Measurements from ENCODE around the gene DNAH14.

DNAH14 gene

GRCh38 chr1:225250432-225250831 is 321.0 kb downstream of the DNAH14 start:
- H3K9ac ChIP-seq (ENCODE audit: low read length), result no peak overlapping the region
- H3K27me3 ChIP-seq (ENCODE audit: control insufficient read depth, insufficient read depth, low read length), result no peaks in the 10 kb centered on the region
- H3K9me3 ChIP-seq (ENCODE audit: control insufficient read depth, insufficient read depth, low read depth, low read length), result no peaks in the 10 kb centered on the region
- H3K27ac ChIP-seq (ENCODE audit: low read depth, low read length), result no peak overlapping the region
- H3K36me3 ChIP-seq (ENCODE audit: control insufficient read depth, insufficient read depth, low read length), result no peaks in the 10 kb centered on the region
- no peak overlapping the region for H3K4me3 ChIP-seq (ENCODE audit: low read depth, low read length)
- no peaks in the 10 kb centered on the region for H3K4me1 ChIP-seq (ENCODE audit: control insufficient read depth, insufficient read depth, low read length)

DNA sequence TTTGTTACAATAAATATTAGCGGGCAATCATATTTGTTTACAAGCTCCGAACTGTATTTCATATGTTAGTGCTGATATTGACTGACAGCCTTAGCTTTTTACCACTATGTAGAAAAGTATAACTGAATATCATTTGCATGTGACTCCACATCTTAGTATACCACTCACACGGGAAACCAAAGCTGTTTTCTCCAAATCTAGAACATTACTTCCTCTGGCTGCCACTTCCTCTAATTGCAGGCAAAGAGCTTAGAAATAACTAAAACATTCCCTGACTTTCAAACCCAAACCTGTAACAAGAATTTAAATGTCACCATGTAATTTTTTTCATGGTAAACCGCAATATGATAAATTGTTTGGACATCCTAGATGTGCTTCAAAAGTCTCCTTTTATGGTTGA is 323.7 kb downstream of the DNAH14 start:
- no peaks in the 10 kb centered on the region for H3K27me3 ChIP-seq (ENCODE audit: control insufficient read depth, insufficient read depth, low read length)
- H3K4me1 ChIP-seq (ENCODE audit: control insufficient read depth, insufficient read depth, low read length), result no peaks in the 10 kb centered on the region
- no peak overlapping the region for H3K4me3 ChIP-seq (ENCODE audit: low read depth, low read length)
- H3K9ac ChIP-seq (ENCODE audit: low read length), result no peak overlapping the region
- H3K9me3 ChIP-seq (ENCODE audit: control insufficient read depth, insufficient read depth, low read depth, low read length), result no peaks in the 10 kb centered on the region
- H3K27ac ChIP-seq (ENCODE audit: low read depth, low read length), result no peak overlapping the region
- no peaks in the 10 kb centered on the region for H3K36me3 ChIP-seq (ENCODE audit: control insufficient read depth, insufficient read depth, low read length)

DNA sequence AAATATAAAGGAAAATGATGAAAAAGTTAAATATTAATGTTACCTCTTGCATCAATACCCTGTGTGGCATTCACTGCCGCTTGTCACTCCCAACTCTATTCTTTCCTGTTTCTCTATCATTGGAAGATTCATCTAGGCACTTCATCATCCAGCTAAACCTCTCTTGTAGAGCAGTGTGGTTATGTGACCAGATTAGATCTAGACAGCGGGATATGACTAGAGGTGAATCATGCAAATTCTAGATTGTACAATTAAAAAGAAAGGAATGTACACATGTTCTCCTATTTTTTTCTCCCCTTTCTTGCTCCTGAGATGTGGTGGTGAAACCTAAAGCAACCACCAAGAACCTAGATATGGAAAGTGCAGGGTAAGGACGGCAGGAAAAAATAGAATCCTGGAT is 324.3 kb downstream of the DNAH14 start:
- Histone ChIP-seq H3K27me3 (ENCODE audit: control insufficient read depth, insufficient read depth, low read length) (no peaks in the 10 kb centered on the region), H3K9ac (ENCODE audit: low read length) (no peak overlapping the region), H3K4me3 (ENCODE audit: low read depth, low read length) (no peak overlapping the region), H3K9me3 (ENCODE audit: control insufficient read depth, insufficient read depth, low read depth, low read length) (no peaks in the 10 kb centered on the region), H3K27ac (ENCODE audit: low read depth, low read length) (no peak overlapping the region), H3K36me3 (ENCODE audit: control insufficient read depth, insufficient read depth, low read length) (no peaks in the 10 kb centered on the region), H3K4me1 (ENCODE audit: control insufficient read depth, insufficient read depth, low read length) (no peaks in the 10 kb centered on the region)

GRCh38 chr1:225254676-225255075 is 325.2 kb downstream of the DNAH14 start:
- no peak overlapping the region for H3K9ac ChIP-seq (ENCODE audit: low read length)
- H3K27ac ChIP-seq (ENCODE audit: low read depth, low read length), result no peak overlapping the region
- H3K27me3 ChIP-seq (ENCODE audit: control insufficient read depth, insufficient read depth, low read length), result no peaks in the 10 kb centered on the region
- H3K36me3 ChIP-seq (ENCODE audit: control insufficient read depth, insufficient read depth, low read length), result no peaks in the 10 kb centered on the region
- H3K4me3 ChIP-seq (ENCODE audit: low read depth, low read length), result no peak overlapping the region
- no peaks in the 10 kb centered on the region for H3K9me3 ChIP-seq (ENCODE audit: control insufficient read depth, insufficient read depth, low read depth, low read length)
- H3K4me1 ChIP-seq (ENCODE audit: control insufficient read depth, insufficient read depth, low read length), result no peaks in the 10 kb centered on the region

DNA sequence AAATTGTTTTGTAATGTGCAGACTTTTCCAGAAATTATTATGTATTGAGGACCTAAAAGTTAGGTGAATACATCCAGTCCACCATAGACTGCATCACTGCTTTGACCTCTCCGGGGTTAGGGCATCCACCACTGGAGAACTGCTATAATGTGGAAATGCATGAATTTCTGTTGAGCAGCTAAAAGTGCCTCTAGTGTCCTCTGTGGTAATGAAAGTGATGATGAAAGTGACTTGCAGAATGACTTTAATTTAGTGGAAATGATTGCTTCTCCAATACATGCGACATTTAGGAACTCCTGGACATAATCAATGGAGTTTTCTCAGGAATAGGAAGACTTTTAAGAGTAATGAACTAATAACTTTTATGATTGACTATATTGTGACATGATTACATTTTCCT is 327.6 kb downstream of the DNAH14 start:
- no peaks in the 10 kb centered on the region for H3K9me3 ChIP-seq (ENCODE audit: control insufficient read depth, insufficient read depth, low read depth, low read length)
- H3K4me1 ChIP-seq (ENCODE audit: control insufficient read depth, insufficient read depth, low read length), result no peaks in the 10 kb centered on the region
- H3K36me3 ChIP-seq (ENCODE audit: control insufficient read depth, insufficient read depth, low read length), result no peaks in the 10 kb centered on the region
- H3K27me3 ChIP-seq (ENCODE audit: control insufficient read depth, insufficient read depth, low read length), result no peaks in the 10 kb centered on the region
- H3K4me3 ChIP-seq (ENCODE audit: low read depth, low read length), result no peak overlapping the region
- H3K9ac ChIP-seq (ENCODE audit: low read length), result no peak overlapping the region
- H3K27ac ChIP-seq (ENCODE audit: low read depth, low read length), result no peak overlapping the region

- Histone ChIP-seq H3K9ac (ENCODE audit: low read length) (no peak overlapping the region), H3K9me3 (ENCODE audit: control insufficient read depth, insufficient read depth, low read depth, low read length) (no peaks in the 10 kb centered on the region), H3K27ac (ENCODE audit: low read depth, low read length) (no peak overlapping the region), H3K4me1 (ENCODE audit: control insufficient read depth, insufficient read depth, low read length) (no peaks in the 10 kb centered on the region), H3K27me3 (ENCODE audit: control insufficient read depth, insufficient read depth, low read length) (no peaks in the 10 kb centered on the region), H3K4me3 (ENCODE audit: low read depth, low read length) (no peak overlapping the region), H3K36me3 (ENCODE audit: control insufficient read depth, insufficient read depth, low read length) (no peaks in the 10 kb centered on the region)
Measured at GRCh38 chr1:225258811-225259210, 329.3 kb downstream of the DNAH14 start.

GRCh38 chr1:225259542-225259941 is 330.1 kb downstream of the DNAH14 start:
- Histone ChIP-seq H3K4me3 (ENCODE audit: low read depth, low read length) (no peak overlapping the region), H3K27ac (ENCODE audit: low read depth, low read length) (no peak overlapping the region), H3K9ac (ENCODE audit: low read length) (no peak overlapping the region), H3K9me3 (ENCODE audit: control insufficient read depth, insufficient read depth, low read depth, low read length) (no peaks in the 10 kb centered on the region), H3K36me3 (ENCODE audit: control insufficient read depth, insufficient read depth, low read length) (no peaks in the 10 kb centered on the region), H3K4me1 (ENCODE audit: control insufficient read depth, insufficient read depth, low read length) (no peaks in the 10 kb centered on the region), H3K27me3 (ENCODE audit: control insufficient read depth, insufficient read depth, low read length) (no peaks in the 10 kb centered on the region)

DNA sequence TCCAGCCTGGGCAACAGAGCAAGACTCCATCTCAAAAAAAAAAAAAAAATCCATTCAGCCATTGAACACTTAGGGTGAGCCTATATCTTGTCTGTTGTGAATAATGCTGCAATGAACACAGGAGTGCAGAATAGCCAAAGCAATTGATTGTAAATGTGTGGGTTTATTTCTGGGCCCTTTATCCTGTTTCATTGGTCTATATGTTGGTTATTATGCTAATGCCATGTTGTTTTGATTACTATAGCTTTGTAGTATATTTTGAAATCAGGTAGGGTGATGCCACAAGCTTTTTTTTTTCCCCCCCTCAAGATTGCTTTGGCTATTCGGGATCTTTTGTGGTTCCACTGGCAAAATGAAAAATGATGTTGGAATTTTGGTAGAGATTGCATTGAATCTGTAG is 330.8 kb downstream of the DNAH14 start:
- H3K4me3 ChIP-seq (ENCODE audit: low read depth, low read length), result no peak overlapping the region
- no peaks in the 10 kb centered on the region for H3K27me3 ChIP-seq (ENCODE audit: control insufficient read depth, insufficient read depth, low read length)
- no peak overlapping the region for H3K9ac ChIP-seq (ENCODE audit: low read length)
- no peaks in the 10 kb centered on the region for H3K36me3 ChIP-seq (ENCODE audit: control insufficient read depth, insufficient read depth, low read length)
- no peaks in the 10 kb centered on the region for H3K4me1 ChIP-seq (ENCODE audit: control insufficient read depth, insufficient read depth, low read length)
- H3K9me3 ChIP-seq (ENCODE audit: control insufficient read depth, insufficient read depth, low read depth, low read length), result no peaks in the 10 kb centered on the region
- no peak overlapping the region for H3K27ac ChIP-seq (ENCODE audit: low read depth, low read length)

DNA sequence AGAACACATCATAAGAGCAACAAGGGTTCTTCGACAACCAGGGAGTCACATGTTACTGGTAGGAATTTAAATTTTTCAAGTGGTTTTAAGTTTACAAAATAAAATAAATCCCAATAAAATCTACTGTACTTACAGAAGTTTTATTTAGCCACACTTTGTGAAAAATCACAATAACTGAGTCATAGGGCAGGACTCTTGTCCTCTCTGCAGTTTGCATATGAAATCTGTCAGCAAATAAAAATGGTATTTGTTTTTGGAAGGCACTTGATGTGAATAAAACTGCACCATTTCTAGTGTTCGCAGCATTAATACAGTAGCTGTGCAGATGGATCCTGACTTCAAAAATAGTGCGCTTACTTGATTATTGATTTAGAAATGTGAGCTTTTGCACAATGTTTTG is 348.0 kb downstream of the DNAH14 start:
- peaks cover 3% of the 10 kb centered on the region; the same call in 1 of the 2 replicates for H3K9me3 ChIP-seq (ENCODE audit: control insufficient read depth, insufficient read depth, low read depth, low read length)

GRCh38 chr1:225280563-225280962 is 351.1 kb downstream of the DNAH14 start:
- no peaks in the 10 kb centered on the region for H3K27me3 ChIP-seq (ENCODE audit: control insufficient read depth, insufficient read depth, low read length)
- H3K27ac ChIP-seq (ENCODE audit: low read depth, low read length), result no peak overlapping the region
- no peaks in the 10 kb centered on the region for H3K4me1 ChIP-seq (ENCODE audit: control insufficient read depth, insufficient read depth, low read length)
- H3K4me3 ChIP-seq (ENCODE audit: low read depth, low read length), result no peak overlapping the region
- no peak overlapping the region for H3K9ac ChIP-seq (ENCODE audit: low read length)
- H3K36me3 ChIP-seq (ENCODE audit: control insufficient read depth, insufficient read depth, low read length), result no peaks in the 10 kb centered on the region
- peaks cover 3% of the 10 kb centered on the region; the same call in 1 of the 2 replicates for H3K9me3 ChIP-seq (ENCODE audit: control insufficient read depth, insufficient read depth, low read depth, low read length)

More for the DNA sequence above, 348.0 kb downstream of the DNAH14 start:
- no peak overlapping the region for H3K27ac ChIP-seq (ENCODE audit: low read depth, low read length)
- no peak overlapping the region for H3K9ac ChIP-seq (ENCODE audit: low read length)
- H3K27me3 ChIP-seq (ENCODE audit: control insufficient read depth, insufficient read depth, low read length), result no peaks in the 10 kb centered on the region
- H3K4me1 ChIP-seq (ENCODE audit: control insufficient read depth, insufficient read depth, low read length), result no peaks in the 10 kb centered on the region
- H3K4me3 ChIP-seq (ENCODE audit: low read depth, low read length), result no peak overlapping the region
- no peaks in the 10 kb centered on the region for H3K36me3 ChIP-seq (ENCODE audit: control insufficient read depth, insufficient read depth, low read length)

DNA sequence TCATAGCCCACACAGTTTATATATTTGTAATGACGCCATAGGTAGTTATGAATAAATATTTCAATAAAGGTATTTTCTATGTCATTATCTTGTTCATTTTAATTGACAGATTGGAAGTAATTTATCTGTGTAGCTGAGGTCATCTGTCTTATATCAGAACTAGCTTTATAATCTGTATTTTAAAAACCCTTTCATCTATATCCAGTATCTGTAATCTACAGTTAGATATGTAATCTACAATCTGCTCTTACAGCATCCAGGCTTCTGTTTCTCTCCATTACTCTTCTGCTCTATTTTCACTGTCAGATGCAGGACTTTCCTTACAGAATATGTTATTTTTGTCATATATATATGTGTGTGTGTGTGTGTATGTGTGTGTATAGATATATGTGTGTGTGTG is 360.8 kb downstream of the DNAH14 start:
- H3K4me3 ChIP-seq (ENCODE audit: low read depth, low read length), result no peak overlapping the region
- no peaks in the 10 kb centered on the region for H3K27me3 ChIP-seq (ENCODE audit: control insufficient read depth, insufficient read depth, low read length)
- H3K4me1 ChIP-seq (ENCODE audit: control insufficient read depth, insufficient read depth, low read length), result no peaks in the 10 kb centered on the region
- no peak overlapping the region for H3K9ac ChIP-seq (ENCODE audit: low read length)
- H3K27ac ChIP-seq (ENCODE audit: low read depth, low read length), result no peak overlapping the region
- peaks cover 5% of the 10 kb centered on the region; the same call in 1 of the 2 replicates for H3K9me3 ChIP-seq (ENCODE audit: control insufficient read depth, insufficient read depth, low read depth, low read length)
- no peaks in the 10 kb centered on the region for H3K36me3 ChIP-seq (ENCODE audit: control insufficient read depth, insufficient read depth, low read length)

DNA sequence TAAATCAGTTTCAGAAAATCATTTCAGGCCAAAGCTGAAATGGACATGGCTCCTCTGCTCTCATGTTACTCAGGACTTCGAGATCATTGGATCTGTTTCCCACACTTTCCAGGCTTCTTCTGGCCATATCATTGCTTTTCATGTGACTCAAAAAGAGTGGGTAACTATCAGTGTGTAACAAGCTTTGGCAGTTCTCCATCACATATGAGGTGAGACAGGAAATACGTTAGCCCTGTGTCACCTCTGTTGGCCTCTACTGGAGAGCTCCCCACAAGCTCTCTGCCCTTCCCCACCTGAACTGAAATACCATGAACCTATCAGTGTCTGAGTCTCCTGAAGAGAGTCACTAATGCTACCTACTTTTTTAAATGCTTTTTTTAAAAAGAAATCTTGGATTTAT is 370.1 kb downstream of the DNAH14 start:
- Histone ChIP-seq H3K9me3 (ENCODE audit: control insufficient read depth, insufficient read depth, low read depth, low read length) (no peaks in the 10 kb centered on the region), H3K9ac (ENCODE audit: low read length) (no peak overlapping the region), H3K4me3 (ENCODE audit: low read depth, low read length) (no peak overlapping the region), H3K27ac (ENCODE audit: low read depth, low read length) (no peak overlapping the region), H3K27me3 (ENCODE audit: control insufficient read depth, insufficient read depth, low read length) (no peaks in the 10 kb centered on the region), H3K36me3 (ENCODE audit: control insufficient read depth, insufficient read depth, low read length) (no peaks in the 10 kb centered on the region), H3K4me1 (ENCODE audit: control insufficient read depth, insufficient read depth, low read length) (no peaks in the 10 kb centered on the region)

Data from HUES6 (cell line).